SK-N-MC (cell line): ENCODE results near the gene TMTC1.

Experiments used
- EZH2 ChIP-seq: fragments of 200-600 bp; sonication (generic); IDR thresholded peaks from one replicate; pipeline ENCODE4 v1.6.1; 2017; ENCODE audit warnings: antibody characterized with exemption
- FOXP2 ChIP-seq: optimal IDR thresholded peaks from 2 replicates; pipeline ENCODE3; 2011; ENCODE audit warnings: mild to moderate bottlenecking, moderate library complexity; ENCODE audit not compliant: insufficient read depth; ENCODE audit errors: extremely low read length, control extremely low read depth
- POLR2AphosphoS5 ChIP-seq: IDR thresholded peaks from 2 replicates; pipeline ENCODE4 v1.6.1; 2012; ENCODE audit warnings: mild to moderate bottlenecking, low read depth, low read length, borderline replicate concordance

DNA sequence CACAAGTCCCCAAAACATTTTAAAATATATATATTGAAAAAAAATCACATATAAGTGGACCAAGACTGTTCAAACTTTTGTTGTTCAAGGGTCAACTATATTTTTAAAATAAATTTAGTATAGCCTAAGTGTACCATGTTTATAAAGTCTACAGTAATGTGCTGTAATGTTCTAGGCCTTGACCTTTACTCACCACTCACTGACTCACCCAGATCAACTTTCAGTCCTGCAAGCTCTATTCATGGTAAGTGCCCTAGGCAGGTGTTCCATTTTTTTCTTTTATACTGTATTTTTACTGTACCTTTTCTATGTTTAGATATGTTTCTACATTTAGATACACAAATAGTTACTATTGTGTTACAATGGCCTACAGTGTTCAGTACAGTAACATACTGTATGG is 23.4 kb upstream of the TMTC1 start:
- TF ChIP-seq EZH2, result no peak
- no peak for TF ChIP-seq POLR2AphosphoS5
- TF ChIP-seq FOXP2, result no peak
